Progenitor cell of endocrine pancreas (in vitro differentiated cells): Measurements from ENCODE around the gene MYRIP. TPM values are rescaled to one million over a fixed set of nuclear protein-coding genes. Genes with fewer than 3 reads are reported as not detected.

Experiments used
- DNase-seq: peaks from one replicate; pipeline ENCODE4 v3.0.0; 2021; ENCODE audit warnings: low spot score; ENCODE audit not compliant: unreplicated experiment
- H3K27ac Mint-ChIP-seq: 2 replicates; pipeline ENCODE4 v1.8.0; 2021; ENCODE audit warnings: mild to moderate bottlenecking, moderate library complexity, mixed read lengths
- H3K27me3 Mint-ChIP-seq: 2 replicates; pipeline ENCODE4 v1.8.0; 2021; ENCODE audit warnings: mixed read lengths
- H3K36me3 Mint-ChIP-seq: 2 replicates; pipeline ENCODE4 v1.8.0; 2022; ENCODE audit warnings: mixed read lengths; ENCODE audit not compliant: insufficient read depth
- H3K4me1 Mint-ChIP-seq: 2 replicates; pipeline ENCODE4 v1.8.0; 2021; ENCODE audit warnings: low read depth, mixed read lengths
- H3K4me3 Mint-ChIP-seq: 2 replicates; pipeline ENCODE4 v1.8.0; 2021; ENCODE audit warnings: low read depth, mild to moderate bottlenecking, moderate library complexity, mixed read lengths
- H3K9me3 Mint-ChIP-seq: 2 replicates; pipeline ENCODE4 v1.8.0; 2021; ENCODE audit warnings: low read depth, mixed read lengths
- CTCF ChIP-seq: fragments of 200-600 bp; sonication (generic); IDR thresholded peaks from one replicate; pipeline ENCODE4 v1.5.0; 2021; ENCODE audit warnings: antibody characterized with exemption, mild to moderate bottlenecking; ENCODE audit not compliant: unreplicated experiment
- total RNA-seq: library from RNA; stranded (reverse); gene quantifications from 2 replicates; pipeline ENCODE4 v1.2.1, GENCODE V29; 2021

Gene MYRIP
- total RNA-seq, 1 donor from 2014 or later, result 0.57 TPM

- Mint-ChIP-seq H3K9me3 (no peaks in the 10 kb centered on the region), H3K27me3 (no peaks in the 10 kb centered on the region), H3K4me3 (no peak overlapping the region), H3K27ac (no peak overlapping the region), H3K4me1 (no peaks in the 10 kb centered on the region), H3K36me3 (no peaks in the 10 kb centered on the region)
- no peak for DNase-seq
- no peak for TF ChIP-seq CTCF
Measured at GRCh38 chr3:39900462-39901002, 91.1 kb downstream of the MYRIP start.

- no peaks in the 10 kb centered on the region for H3K4me1 Mint-ChIP-seq
- no peak for DNase-seq
- H3K36me3 Mint-ChIP-seq, result no peaks in the 10 kb centered on the region
- no peaks in the 10 kb centered on the region for H3K27me3 Mint-ChIP-seq
- TF ChIP-seq CTCF, result no peak
- H3K9me3 Mint-ChIP-seq, result no peaks in the 10 kb centered on the region
- no peak overlapping the region for H3K27ac Mint-ChIP-seq
- H3K4me3 Mint-ChIP-seq, result no peak overlapping the region
Measured at GRCh38 chr3:39903253-39903652, 93.8 kb downstream of the MYRIP start.

- Mint-ChIP-seq H3K9me3 (no peaks in the 10 kb centered on the region), H3K27ac (no peak overlapping the region), H3K4me1 (peaks cover under 1% of the 10 kb centered on the region), H3K4me3 (no peak overlapping the region), H3K27me3 (no peaks in the 10 kb centered on the region), H3K36me3 (no peaks in the 10 kb centered on the region)
- no peak for DNase-seq
- TF ChIP-seq CTCF, result no peak
Measured at GRCh38 chr3:39905788-39906187, 96.4 kb downstream of the MYRIP start.

- Mint-ChIP-seq H3K4me1 (peaks cover 9% of the 10 kb centered on the region), H3K27me3 (no peaks in the 10 kb centered on the region), H3K27ac (no peak overlapping the region), H3K4me3 (no peak overlapping the region), H3K36me3 (no peaks in the 10 kb centered on the region), H3K9me3 (no peaks in the 10 kb centered on the region)
- DNase-seq, result no peak
- no peak for TF ChIP-seq CTCF
Measured at GRCh38 chr3:39907981-39908380, 98.6 kb downstream of the MYRIP start.

- Mint-ChIP-seq H3K9me3 (no peaks in the 10 kb centered on the region), H3K27me3 (no peaks in the 10 kb centered on the region), H3K36me3 (no peaks in the 10 kb centered on the region), H3K4me3 (no peak overlapping the region), H3K4me1 (peaks cover 9% of the 10 kb centered on the region), H3K27ac (no peak overlapping the region)
- TF ChIP-seq CTCF, result no peak
- DNase-seq, result no peak
Measured at GRCh38 chr3:39910135-39910534, 100.7 kb downstream of the MYRIP start.
